Astrocyte of the spinal cord (primary cell): ENCODE data around the gene LPIN3.

Experiments used
- DNase-seq: peaks from one replicate; pipeline ENCODE4 v3.0.0; 2011; ENCODE audit warnings: low read depth, low spot score
- H3K4me3 ChIP-seq: 2 replicates; pipeline ENCODE4 v1.5.1; 2011; ENCODE audit warnings: low read depth, mild to moderate bottlenecking, low read length, moderate library complexity
- CTCF ChIP-seq: IDR thresholded peaks from 2 replicates; pipeline ENCODE4 v1.5.1; 2012; ENCODE audit warnings: low read depth, mild to moderate bottlenecking, low read length, inconsistent platforms
- in situ Hi-C: cut with HindIII; loops from 2 replicates; pipeline ENCODE4 v1.10.0; 2017; ENCODE audit warnings: low sequenced_read_pairs

Gene LPIN3

DNA sequence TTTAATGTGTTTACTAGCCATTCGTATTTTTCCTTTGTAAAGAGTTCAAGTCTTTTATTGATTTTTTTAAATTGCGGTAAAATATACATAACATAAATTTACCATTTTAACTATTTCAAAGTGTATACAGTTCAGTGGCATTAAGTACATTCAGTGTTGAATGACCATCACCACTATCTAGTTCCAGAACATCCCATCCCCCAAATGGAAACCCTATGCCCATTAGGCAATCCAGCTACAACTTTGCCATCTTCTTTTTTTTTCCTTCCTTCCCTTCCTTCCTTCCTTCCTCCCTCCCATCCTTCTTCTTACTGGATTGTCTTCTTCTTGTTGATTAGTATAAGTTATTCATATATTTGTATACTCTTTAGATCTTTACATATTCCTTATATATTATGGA lies 8.6 kb downstream of the LPIN3 start:
- DNase-seq: no peak
- in situ Hi-C loops: no loop called here
- TF ChIP-seq CTCF: no peak
- H3K4me3 ChIP-seq: no peak overlapping the region

- no peak for TF ChIP-seq CTCF
- in situ Hi-C loops: no loop called here
- H3K4me3 ChIP-seq: no peak overlapping the region
- no peak for DNase-seq
Observed at GRCh38 chr20:41349943-41350342, 9.3 kb downstream of the LPIN3 start.

GRCh38 chr20:41350408-41350962 lies 9.9 kb downstream of the LPIN3 start:
- H3K4me3 ChIP-seq: no peak overlapping the region
- no peak for TF ChIP-seq CTCF
- DNase-seq: no peak
- in situ Hi-C loops: no loop called here

DNA sequence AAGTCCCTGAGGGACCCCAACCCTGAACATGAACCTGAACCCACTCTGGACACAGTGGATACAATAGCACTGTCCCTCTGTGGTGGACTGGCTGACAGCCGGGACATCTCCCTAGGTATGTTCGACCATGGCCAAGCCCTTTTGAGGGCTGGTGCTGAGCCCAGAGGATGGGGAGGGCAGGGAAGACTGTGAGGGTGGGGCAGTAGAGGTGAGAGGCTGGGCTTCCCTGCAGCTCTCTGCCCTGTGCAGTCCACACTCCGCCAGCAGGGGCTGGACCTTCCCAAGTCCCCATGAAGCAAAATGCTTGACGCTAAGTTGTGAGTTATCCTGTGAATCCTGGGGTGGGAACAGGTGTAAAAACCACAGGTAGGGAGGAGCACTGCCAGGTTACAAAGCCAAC lies 11.5 kb downstream of the LPIN3 start:
- no peak for DNase-seq
- in situ Hi-C loops: no loop called here
- no peak for TF ChIP-seq CTCF
- no peak overlapping the region for H3K4me3 ChIP-seq

DNA sequence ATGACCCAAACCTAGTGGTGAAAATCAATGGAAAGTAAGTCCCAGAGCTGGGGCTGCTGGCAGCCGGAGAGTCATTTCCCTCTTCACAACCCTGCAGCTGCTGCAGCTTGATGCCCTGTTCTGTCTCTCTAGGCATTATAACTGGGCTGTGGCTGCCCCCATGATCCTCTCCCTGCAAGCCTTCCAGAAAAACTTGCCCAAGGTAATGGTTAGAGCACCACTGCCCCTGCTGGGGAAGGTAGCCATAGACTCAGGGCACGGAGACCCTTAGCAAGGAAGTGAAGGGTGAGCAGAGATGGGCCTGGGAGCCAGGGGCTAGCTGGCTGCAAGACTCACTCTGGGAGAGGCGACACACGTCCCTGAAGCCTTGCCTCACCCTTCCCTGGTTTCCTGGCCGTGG lies 12.0 kb downstream of the LPIN3 start:
- in situ Hi-C loops: no loop called here
- DNase-seq: no peak
- H3K4me3 ChIP-seq: no peak overlapping the region
- no peak for TF ChIP-seq CTCF

- in situ Hi-C loops: no loop called here
- no peak overlapping the region for H3K4me3 ChIP-seq
- no peak for DNase-seq
- no peak for TF ChIP-seq CTCF
Observed at GRCh38 chr20:41353530-41353929, 12.9 kb downstream of the LPIN3 start.

GRCh38 chr20:41355192-41355591 lies 14.6 kb downstream of the LPIN3 start:
- in situ Hi-C loops: no loop called here
- H3K4me3 ChIP-seq: no peak overlapping the region
- no peak for DNase-seq
- TF ChIP-seq CTCF: no peak
